Muscle layer of duodenum (tissue), 2 donors: ENCODE data around the gene THRA.
"Not testable (repeated sequence)": the region's sequence is repeated elsewhere in the genome, so short reads cannot be mapped to it uniquely, and the experiment has no call there.

ENCODE experiments used
- H3K27ac ChIP-seq: one replicate; pipeline ENCODE4 v1.7.0; 2013; ENCODE audit warnings: mild to moderate bottlenecking, low read length
- H3K27me3 ChIP-seq: one replicate; pipeline ENCODE4 v1.7.0; 2013; ENCODE audit warnings: low read depth, mild to moderate bottlenecking, control low read depth, low read length
- H3K36me3 ChIP-seq, 2 donors: one replicate each; pipeline ENCODE4 v1.7.0; 2013; ENCODE audit warnings: low read length in 2 of 2, control low read depth in 1 of 2, mild to moderate bottlenecking in 1 of 2; ENCODE audit not compliant: insufficient read depth in 2 of 2, control insufficient read depth in 1 of 2
- H3K4me1 ChIP-seq, 2 donors: one replicate each; pipeline ENCODE4 v1.7.0; 2013; ENCODE audit warnings: low read length in 2 of 2, mild to moderate bottlenecking in 2 of 2, control low read depth in 1 of 2, moderate library complexity in 1 of 2; ENCODE audit not compliant: insufficient read depth in 2 of 2, control insufficient read depth in 1 of 2
- H3K4me3 ChIP-seq, 2 donors: one replicate each; pipeline ENCODE4 v1.7.0; 2013; ENCODE audit warnings: low read length in 2 of 2, low read depth in 1 of 2, mild to moderate bottlenecking in 1 of 2
- H3K9me3 ChIP-seq, 2 donors: one replicate each; pipeline ENCODE4 v1.7.0; 2013; ENCODE audit warnings: low read length in 2 of 2, control low read depth in 1 of 2, mild to moderate bottlenecking in 1 of 2; ENCODE audit not compliant: control insufficient read depth in 1 of 2
- donor health status: healthy.

THRA gene

GRCh38 chr17:40130352-40131042 is 67.7 kb downstream of the THRA start:
- Histone ChIP-seq H3K27me3 (no peaks in the 10 kb centered on the region), H3K27ac (no peak overlapping the region), H3K36me3 (peaks cover 56 to 78% of the 10 kb centered on the region in 2 donors), H3K4me1 (peaks cover 0 to under 1% of the 10 kb centered on the region in 2 donors), H3K4me3 (no peak overlapping the region), H3K9me3 (no peaks in the 10 kb centered on the region)

DNA sequence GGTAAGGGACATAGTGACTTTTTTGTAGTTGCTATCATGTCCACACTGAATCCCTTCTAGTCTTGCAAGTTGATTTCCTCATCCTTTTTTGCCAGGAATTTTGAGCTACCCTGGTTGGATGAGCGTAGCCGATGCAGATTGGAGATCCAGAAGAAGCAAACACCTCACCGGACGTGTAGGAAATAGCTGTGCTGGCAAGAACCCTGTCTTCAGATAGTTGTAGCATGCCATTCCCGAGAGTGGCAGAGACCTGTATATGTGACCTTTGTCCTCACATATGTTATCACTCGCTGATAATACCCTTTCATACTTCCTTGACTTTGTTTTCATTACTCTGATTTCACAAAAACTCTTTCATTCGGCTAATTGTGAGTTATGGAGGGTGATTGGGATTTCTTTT is 71.4 kb downstream of the THRA start:
- no peaks in the 10 kb centered on the region for H3K9me3 ChIP-seq
- H3K4me3 ChIP-seq: no peak overlapping the region
- peak overlapping the region; percentile 36 for H3K27ac ChIP-seq
- peaks cover 58 to 71% of the 10 kb centered on the region in 2 donors for H3K36me3 ChIP-seq
- no peaks in the 10 kb centered on the region for H3K27me3 ChIP-seq
- peaks cover 0 to 5% of the 10 kb centered on the region in 2 donors for H3K4me1 ChIP-seq

DNA sequence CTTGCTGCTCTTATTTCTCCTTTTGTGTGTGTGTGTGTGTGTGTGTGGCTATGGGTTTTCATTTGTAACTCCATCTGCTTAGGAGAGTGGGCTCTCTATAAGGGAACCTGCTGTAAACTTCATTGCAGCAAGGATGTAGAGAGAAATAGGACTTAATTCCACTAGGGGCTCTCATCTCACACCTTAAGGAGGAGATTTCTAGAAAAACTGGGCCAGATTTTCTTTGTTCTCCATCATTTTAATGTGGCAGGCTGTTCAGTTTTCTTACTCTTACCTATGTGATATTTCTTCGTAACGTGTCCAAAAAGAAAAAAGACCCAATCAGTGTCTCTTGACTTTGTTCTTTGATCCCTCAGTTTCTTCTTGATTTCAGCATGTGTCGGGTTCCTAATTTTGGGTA is 73.1 kb downstream of the THRA start:
- no peak overlapping the region for H3K27ac ChIP-seq
- no peaks in the 10 kb centered on the region for H3K27me3 ChIP-seq
- H3K36me3 ChIP-seq: peaks cover 51 to 55% of the 10 kb centered on the region in 2 donors
- H3K4me1 ChIP-seq: peaks cover 6 to 10% of the 10 kb centered on the region in 2 donors
- no peak overlapping the region for H3K4me3 ChIP-seq
- no peaks in the 10 kb centered on the region for H3K9me3 ChIP-seq

GRCh38 chr17:40139566-40140058 is 76.8 kb downstream of the THRA start:
- peaks cover 25 to 34% of the 10 kb centered on the region in 2 donors for H3K36me3 ChIP-seq
- H3K4me1 ChIP-seq: peaks cover 16 to 23% of the 10 kb centered on the region in 2 donors
- H3K27me3 ChIP-seq: no peaks in the 10 kb centered on the region
- H3K27ac ChIP-seq: peak overlapping the region; percentile 98
- H3K9me3 ChIP-seq: no peaks in the 10 kb centered on the region
- H3K4me3 ChIP-seq: peak overlapping the region; percentile 75 to 81

- H3K4me3 ChIP-seq, H3K27me3 ChIP-seq, H3K27ac ChIP-seq, H3K9me3 ChIP-seq: not testable (repeated sequence)
- Histone ChIP-seq H3K36me3 (peaks cover 12 to 20% of the 10 kb centered on the region in 2 donors), H3K4me1 (peaks cover 16 to 30% of the 10 kb centered on the region in 2 donors)
Observed at GRCh38 chr17:40143166-40143565, 80.4 kb downstream of the THRA start.
